HEK293 (cell line): ENCODE results near the gene DRP2.
A peak's percentile ranks its signal among the peaks of the same experiment; 100 is the strongest.

Source experiments
- CTCF ChIA-PET: fragments of 350-600 bp; formaldehyde crosslinking; extraction: SDS; loops from one replicate; lab custom pipeline; 2021; ENCODE audit warnings: antibody characterized with exemption; lab: Yijun Ruan, JAX
- POLR2A ChIA-PET: fragments of 300-600 bp; formaldehyde crosslinking; extraction: SDS; loops from one replicate; lab custom pipeline; 2020; ENCODE audit warnings: antibody characterized with exemption, inconsistent platforms; lab: Yijun Ruan, JAX
- H3K27ac ChIP-seq: fragments of 200-500 bp; sonication (Bioruptor generic); 2 replicates; pipeline ENCODE4 v1.5.1; 2014; ENCODE audit warnings: low read depth, low read length, control low read depth, inconsistent platforms; ENCODE audit errors: extremely low read depth
- H3K36me3 ChIP-seq, 2 experiments: fragments of 200-500 bp in 1 of 2; sonication (Bioruptor generic) in 1 of 2; 1 replicate in 1 of 2; 2 replicates in 1 of 2; pipeline ENCODE4 v1.5.1; 2014 to 2017; ENCODE audit warnings: inconsistent platforms in 2 of 2, low read length in 2 of 2; ENCODE audit not compliant: control insufficient read depth in 2 of 2, insufficient read depth in 1 of 2
- H3K4me1 ChIP-seq: fragments of 200-500 bp; sonication (Bioruptor generic); 2 replicates; pipeline ENCODE4 v1.5.1; 2014; ENCODE audit warnings: mild to moderate bottlenecking, low read length, inconsistent platforms; ENCODE audit not compliant: control insufficient read depth, insufficient read depth
- H3K4me3 ChIP-seq: 2 replicates; pipeline ENCODE4 v1.5.1; 2011; ENCODE audit warnings: low read depth, mild to moderate bottlenecking, control low read depth, low read length, moderate library complexity
- H3K9me3 ChIP-seq: fragments of 200-500 bp; sonication (Bioruptor generic); 2 replicates; pipeline ENCODE4 v1.5.1; 2014; ENCODE audit warnings: low read depth, low read length, inconsistent platforms; ENCODE audit not compliant: control insufficient read depth, insufficient read depth
- CTCF ChIP-seq: fragments of 450-650 bp; formaldehyde crosslinking; IDR thresholded peaks from 2 replicates; pipeline ENCODE4 v1.5.1; 2016; ENCODE audit warnings: missing biosample characterization, missing genetic modification characterization
- GFI1B ChIP-seq: fragments of 450-650 bp; formaldehyde crosslinking; IDR thresholded peaks from 2 replicates; pipeline ENCODE4 v1.5.1; 2016; ENCODE audit warnings: missing biosample characterization, missing genetic modification characterization
- GLI4 ChIP-seq: fragments of 450-650 bp; formaldehyde crosslinking; IDR thresholded peaks from 2 replicates; pipeline ENCODE4 v1.5.1; 2016; ENCODE audit warnings: missing biosample characterization, missing genetic modification characterization
- HOXC10 ChIP-seq: sonication (generic); formaldehyde crosslinking; IDR thresholded peaks from 2 replicates; pipeline ENCODE4 v1.8.1; 2023; ENCODE audit warnings: mild to moderate bottlenecking, missing genetic modification reagents
- HOXD13 ChIP-seq: sonication (generic); formaldehyde crosslinking; IDR thresholded peaks from 2 replicates; pipeline ENCODE4 v1.8.0; 2022; ENCODE audit warnings: missing genetic modification reagents, borderline replicate concordance
- KLF8 ChIP-seq: fragments of 450-650 bp; formaldehyde crosslinking; IDR thresholded peaks from 2 replicates; pipeline ENCODE4 v1.5.1; 2016; ENCODE audit warnings: missing biosample characterization, missing genetic modification characterization
- KLF9 ChIP-seq: fragments of 450-650 bp; formaldehyde crosslinking; IDR thresholded peaks from 2 replicates; pipeline ENCODE4 v1.5.1; 2016; ENCODE audit warnings: missing biosample characterization, missing genetic modification characterization, low read depth
- REPIN1 ChIP-seq: fragments of 450-650 bp; formaldehyde crosslinking; IDR thresholded peaks from 2 replicates; pipeline ENCODE4 v1.5.1; 2017; ENCODE audit warnings: missing biosample characterization, missing genetic modification characterization, low read depth
- SCRT1 ChIP-seq: fragments of 450-650 bp; formaldehyde crosslinking; IDR thresholded peaks from 2 replicates; pipeline ENCODE4 v1.5.1; 2016; ENCODE audit warnings: missing biosample characterization, missing genetic modification characterization, borderline replicate concordance
- ZBTB21 ChIP-seq: fragments of 450-650 bp; formaldehyde crosslinking; IDR thresholded peaks from 2 replicates; pipeline ENCODE4 v1.5.1; 2017; ENCODE audit warnings: missing biosample characterization, missing genetic modification characterization
- ZEB2 ChIP-seq: fragments of 450-650 bp; formaldehyde crosslinking; IDR thresholded peaks from 2 replicates; pipeline ENCODE4 v1.5.1; 2016; ENCODE audit warnings: missing biosample characterization, missing genetic modification characterization
- ZFHX2 ChIP-seq: fragments of 450-650 bp; formaldehyde crosslinking; conservative IDR thresholded peaks from 2 replicates; pipeline ENCODE4 v1.5.1; 2016; ENCODE audit warnings: missing biosample characterization, missing genetic modification characterization
- ZIC2 ChIP-seq: fragments of 450-650 bp; formaldehyde crosslinking; IDR thresholded peaks from 2 replicates; pipeline ENCODE4 v1.5.1; 2016; ENCODE audit warnings: missing biosample characterization, missing genetic modification characterization
- ZNF184 ChIP-seq: fragments of 450-650 bp; IDR thresholded peaks from 2 replicates; pipeline ENCODE4 v1.5.1; 2018; ENCODE audit warnings: missing biosample characterization, mild to moderate bottlenecking, missing genetic modification characterization
- ZNF202 ChIP-seq: fragments of 450-650 bp; formaldehyde crosslinking; IDR thresholded peaks from 2 replicates; pipeline ENCODE4 v1.5.1; 2016; ENCODE audit warnings: missing biosample characterization, missing genetic modification characterization, borderline replicate concordance
- ZNF37A ChIP-seq: fragments of 450-650 bp; IDR thresholded peaks from 2 replicates; pipeline ENCODE4 v1.5.1; 2018; ENCODE audit warnings: missing biosample characterization, missing genetic modification characterization
- ZNF394 ChIP-seq: fragments of 450-650 bp; formaldehyde crosslinking; IDR thresholded peaks from 2 replicates; pipeline ENCODE4 v1.5.1; 2016; ENCODE audit warnings: missing biosample characterization, missing genetic modification characterization, mild to moderate bottlenecking, moderate library complexity, borderline replicate concordance
- ZNF423 ChIP-seq: fragments of 450-650 bp; formaldehyde crosslinking; IDR thresholded peaks from 2 replicates; pipeline ENCODE4 v1.5.1; 2016; ENCODE audit warnings: missing biosample characterization, missing genetic modification characterization
- ZNF426 ChIP-seq: fragments of 450-650 bp; formaldehyde crosslinking; IDR thresholded peaks from 2 replicates; pipeline ENCODE4 v1.5.1; 2017; ENCODE audit warnings: missing biosample characterization, missing genetic modification characterization, mild to moderate bottlenecking, inconsistent platforms, moderate library complexity
- ZNF473 ChIP-seq: fragments of 450-650 bp; formaldehyde crosslinking; IDR thresholded peaks from 2 replicates; pipeline ENCODE4 v1.5.1; 2017; ENCODE audit warnings: missing biosample characterization, missing genetic modification characterization
- ZNF521 ChIP-seq: fragments of 450-650 bp; formaldehyde crosslinking; IDR thresholded peaks from 2 replicates; pipeline ENCODE4 v1.5.1; 2017; ENCODE audit warnings: missing biosample characterization, mild to moderate bottlenecking, missing genetic modification characterization
- ZNF555 ChIP-seq: fragments of 450-650 bp; formaldehyde crosslinking; conservative IDR thresholded peaks from 2 replicates; pipeline ENCODE4 v1.5.1; 2017; ENCODE audit warnings: missing biosample characterization, mild to moderate bottlenecking, missing genetic modification characterization, inconsistent platforms
- ZNF623 ChIP-seq: fragments of 450-650 bp; formaldehyde crosslinking; IDR thresholded peaks from 2 replicates; pipeline ENCODE4 v1.5.1; 2016; ENCODE audit warnings: missing biosample characterization, missing genetic modification characterization
- ZNF626 ChIP-seq: fragments of 450-650 bp; sonication (Bioruptor Pico); formaldehyde crosslinking; IDR thresholded peaks from 2 replicates; pipeline ENCODE4 v1.5.1; 2018; ENCODE audit warnings: missing biosample characterization, missing genetic modification characterization, inconsistent platforms
- ZNF645 ChIP-seq: fragments of 450-650 bp; formaldehyde crosslinking; IDR thresholded peaks from 2 replicates; pipeline ENCODE4; 2016; ENCODE audit warnings: missing biosample characterization, missing genetic modification characterization
- ZNF654 ChIP-seq: fragments of 450-650 bp; formaldehyde crosslinking; IDR thresholded peaks from 2 replicates; pipeline ENCODE4 v1.5.1; 2016; ENCODE audit warnings: low read depth, missing biosample characterization, missing genetic modification characterization
- ZNF670 ChIP-seq: fragments of 450-650 bp; formaldehyde crosslinking; IDR thresholded peaks from 2 replicates; pipeline ENCODE4 v1.5.1; 2016; ENCODE audit warnings: missing biosample characterization, missing genetic modification characterization, low read depth
- ZNF76 ChIP-seq: fragments of 450-650 bp; formaldehyde crosslinking; IDR thresholded peaks from 2 replicates; pipeline ENCODE4; 2016; ENCODE audit warnings: low read depth, missing biosample characterization, missing genetic modification characterization, borderline replicate concordance
- ZNF791 ChIP-seq: fragments of 450-650 bp; formaldehyde crosslinking; IDR thresholded peaks from 2 replicates; pipeline ENCODE4 v1.5.1; 2016; ENCODE audit warnings: missing biosample characterization, missing genetic modification characterization
- ZXDB ChIP-seq: fragments of 450-650 bp; formaldehyde crosslinking; IDR thresholded peaks from 2 replicates; pipeline ENCODE4 v1.5.1; 2016; ENCODE audit warnings: missing biosample characterization, missing genetic modification characterization
- TF ChIP-seq, protein P1 (sequence below): fragments of 450-650 bp; formaldehyde crosslinking; IDR thresholded peaks from 2 replicates; pipeline ENCODE4 v1.5.1; 2016; ENCODE audit warnings: missing biosample characterization, missing genetic modification characterization

The DRP2 gene

GRCh38 chrX:101206471-101206870 is 13.1 kb upstream of the DRP2 start:
- TF ChIP-seq ZNF423 (no peak), ZNF791 (no peak), ZNF202 (tag by site-specific recombination) (no peak), ZNF473 (no peak), ZNF623 (tag by site-specific recombination) (no peak), ZFHX2 (tag by site-specific recombination) (no peak), HOXC10 (no peak), ZNF555 (tag by site-specific recombination) (0 out of 2 replicates have a peak, but pooled peaks have one; percentile 6), ZNF184 (tag by site-specific recombination) (no peak), ZNF626 (tag by site-specific recombination) (no peak), SCRT1 (no peak), KLF8 (tag by site-specific recombination) (no peak), ZNF394 (0 out of 2 replicates have a peak, but pooled peaks have one; percentile 33), ZEB2 (tag by site-specific recombination) (no peak), ZNF76 (tag by site-specific recombination) (no peak), ZNF645 (tag by site-specific recombination) (no peak), HOXD13 (no peak), ZNF654 (peak; percentile 59), KLF9 (no peak), ZNF37A (no peak), ZNF521 (tag by site-specific recombination) (no peak), GLI4 (tag by site-specific recombination) (no peak), ZNF670 (no peak), ZIC2 (no peak), ZNF426 (tag by site-specific recombination) (peak; percentile 27; the same call in 1 of the 2 replicates), GFI1B (tag by site-specific recombination) (no peak), ZXDB (no peak), REPIN1 (tag by site-specific recombination) (no peak), CTCF (tag by site-specific recombination) (no peak; the same call in 1 of the 2 replicates), ZBTB21 (tag by site-specific recombination) (no peak)
- TF ChIP-seq, protein P1, sequence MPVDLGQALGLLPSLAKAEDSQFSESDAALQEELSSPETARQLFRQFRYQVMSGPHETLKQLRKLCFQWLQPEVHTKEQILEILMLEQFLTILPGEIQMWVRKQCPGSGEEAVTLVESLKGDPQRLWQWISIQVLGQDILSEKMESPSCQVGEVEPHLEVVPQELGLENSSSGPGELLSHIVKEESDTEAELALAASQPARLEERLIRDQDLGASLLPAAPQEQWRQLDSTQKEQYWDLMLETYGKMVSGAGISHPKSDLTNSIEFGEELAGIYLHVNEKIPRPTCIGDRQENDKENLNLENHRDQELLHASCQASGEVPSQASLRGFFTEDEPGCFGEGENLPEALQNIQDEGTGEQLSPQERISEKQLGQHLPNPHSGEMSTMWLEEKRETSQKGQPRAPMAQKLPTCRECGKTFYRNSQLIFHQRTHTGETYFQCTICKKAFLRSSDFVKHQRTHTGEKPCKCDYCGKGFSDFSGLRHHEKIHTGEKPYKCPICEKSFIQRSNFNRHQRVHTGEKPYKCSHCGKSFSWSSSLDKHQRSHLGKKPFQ, result no peak
- Histone ChIP-seq H3K36me3 (no peaks in the 10 kb centered on the region), H3K4me3 (no peak overlapping the region), H3K9me3 (no peaks in the 10 kb centered on the region), H3K27ac (no peak overlapping the region), H3K4me1 (no peaks in the 10 kb centered on the region)
- CTCF ChIA-PET, result interaction anchor here (0.6 to 0.9 kb wide), 2 partner anchors 68 to 281 kb away, joined by 3 to 4 read pairs; no protein-coding TSS in a partner anchor
- POLR2A ChIA-PET, result no interaction called here
